Breast epithelium (tissue), 3 donors: ENCODE results near the gene HSP90AB1.

Source experiments
- CTCF ChIP-seq, 3 donors: fragments of 450-650 bp; IDR thresholded peaks; one replicate each; pipeline ENCODE4 v1.5.1; 2016 to 2017; ENCODE audit warnings: antibody characterized with exemption in 3 of 3, mild to moderate bottlenecking in 3 of 3, moderate library complexity in 3 of 3
- POLR2A ChIP-seq: fragments of 450-650 bp; IDR thresholded peaks from one replicate; pipeline ENCODE4 v1.6.1; 2016; ENCODE audit warnings: antibody characterized with exemption, mild to moderate bottlenecking, moderate library complexity
- POLR2AphosphoS5 ChIP-seq, 3 donors: sonication (generic); formaldehyde crosslinking; IDR thresholded peaks; one replicate each; pipeline ENCODE4 v1.6.1; 2017; ENCODE audit warnings: antibody characterized with exemption in 3 of 3

GRCh38 chr6:44275749-44276648 is 29.1 kb downstream of the HSP90AB1 start:
- TF ChIP-seq CTCF (IDR thresholded peaks at IDR 0.05) (no peak), POLR2AphosphoS5 (IDR thresholded peaks at IDR 0.05) (no peak), POLR2A (no peak)
